HUES48 (cell line): ENCODE data around the gene HOXD3.

Experiments
- H3K27ac ChIP-seq: one replicate; pipeline ENCODE4 v1.7.0; 2013; ENCODE audit warnings: low read depth, low read length, inconsistent platforms
- H3K27me3 ChIP-seq: 2 replicates; pipeline ENCODE4 v1.6.1; 2013; ENCODE audit warnings: mild to moderate bottlenecking, low read length; ENCODE audit not compliant: control insufficient read depth, insufficient read depth
- H3K36me3 ChIP-seq: 2 replicates; pipeline ENCODE4 v1.6.1; 2013; ENCODE audit warnings: low read length; ENCODE audit not compliant: control insufficient read depth, insufficient read depth
- H3K4me1 ChIP-seq: 2 replicates; pipeline ENCODE4 v1.6.1; 2013; ENCODE audit warnings: mild to moderate bottlenecking, low read length; ENCODE audit not compliant: control insufficient read depth, insufficient read depth
- H3K4me3 ChIP-seq: 2 replicates; pipeline ENCODE4 v1.5.1; 2013; ENCODE audit warnings: mild to moderate bottlenecking, low read depth, low read length
- H3K9ac ChIP-seq: 2 replicates; pipeline ENCODE4 v1.6.1; 2013; ENCODE audit warnings: mild to moderate bottlenecking, low read depth, low read length, moderate library complexity
- H3K9me3 ChIP-seq: 2 replicates; pipeline ENCODE4 v1.6.1; 2013; ENCODE audit warnings: low read length; ENCODE audit not compliant: control insufficient read depth, insufficient read depth

The HOXD3 gene

DNA sequence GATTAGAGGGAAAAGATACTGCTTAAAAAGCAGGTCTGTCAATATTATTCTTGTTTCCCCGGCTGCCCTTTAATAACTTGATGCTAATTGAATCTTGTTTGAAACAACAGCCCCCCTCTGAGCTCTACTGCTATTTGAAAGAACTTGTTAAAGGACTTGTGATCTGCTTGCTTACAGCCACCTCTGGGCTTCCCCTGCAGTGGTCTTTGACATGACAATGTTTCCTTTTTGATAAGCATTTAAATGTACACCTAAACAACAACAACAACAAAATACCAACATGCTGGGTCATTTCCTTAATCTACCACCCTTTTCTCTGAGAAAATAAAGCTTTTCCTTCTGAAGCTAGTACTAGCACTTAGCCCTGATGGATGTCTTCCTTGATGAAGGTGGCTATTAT lies 35.2 kb downstream of the HOXD3 start:
- Histone ChIP-seq H3K36me3 (no peaks in the 10 kb centered on the region), H3K9me3 (no peaks in the 10 kb centered on the region), H3K4me3 (no peak overlapping the region), H3K4me1 (peaks cover 34% of the 10 kb centered on the region), H3K27ac (no peak overlapping the region), H3K9ac (no peak overlapping the region), H3K27me3 (peaks cover 96% of the 10 kb centered on the region)

- Histone ChIP-seq H3K36me3 (no peaks in the 10 kb centered on the region), H3K4me3 (no peak overlapping the region), H3K27me3 (peaks cover 96% of the 10 kb centered on the region), H3K4me1 (peaks cover 27% of the 10 kb centered on the region), H3K9me3 (no peaks in the 10 kb centered on the region), H3K27ac (no peak overlapping the region), H3K9ac (no peak overlapping the region)
These were observed 35.9 kb downstream of the HOXD3 start for GRCh38 chr2:176193048-176193447.

GRCh38 chr2:176199902-176200301 lies 42.8 kb downstream of the HOXD3 start:
- Histone ChIP-seq H3K4me1 (no peaks in the 10 kb centered on the region), H3K4me3 (no peak overlapping the region), H3K27me3 (peaks cover 39% of the 10 kb centered on the region), H3K9ac (no peak overlapping the region), H3K36me3 (no peaks in the 10 kb centered on the region), H3K27ac (no peak overlapping the region), H3K9me3 (no peaks in the 10 kb centered on the region)

DNA sequence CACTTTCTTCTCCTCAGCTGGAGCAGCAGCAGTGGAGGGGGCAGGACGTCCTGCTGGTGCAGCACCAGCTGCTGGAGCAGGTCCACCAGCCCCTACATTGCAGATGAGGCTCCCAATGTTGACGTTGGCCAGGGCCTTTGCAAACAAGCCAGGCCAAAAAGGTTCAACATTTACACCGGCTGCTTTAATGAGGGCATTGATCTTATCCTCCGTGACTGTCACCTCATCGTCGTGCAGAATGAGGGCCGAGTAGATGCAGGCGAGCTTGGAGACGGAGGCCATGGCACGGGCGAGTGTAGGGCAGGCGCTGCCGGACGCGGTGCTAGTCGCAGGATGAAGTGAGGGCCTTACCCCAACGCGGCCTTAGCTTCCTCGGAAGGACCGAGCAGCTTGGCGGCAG lies 43.9 kb downstream of the HOXD3 start:
- Histone ChIP-seq H3K9me3 (no peaks in the 10 kb centered on the region), H3K36me3 (no peaks in the 10 kb centered on the region), H3K4me1 (no peaks in the 10 kb centered on the region), H3K9ac (no peak overlapping the region), H3K27ac (no peak overlapping the region), H3K27me3 (peaks cover 28% of the 10 kb centered on the region), H3K4me3 (no peak overlapping the region)

DNA sequence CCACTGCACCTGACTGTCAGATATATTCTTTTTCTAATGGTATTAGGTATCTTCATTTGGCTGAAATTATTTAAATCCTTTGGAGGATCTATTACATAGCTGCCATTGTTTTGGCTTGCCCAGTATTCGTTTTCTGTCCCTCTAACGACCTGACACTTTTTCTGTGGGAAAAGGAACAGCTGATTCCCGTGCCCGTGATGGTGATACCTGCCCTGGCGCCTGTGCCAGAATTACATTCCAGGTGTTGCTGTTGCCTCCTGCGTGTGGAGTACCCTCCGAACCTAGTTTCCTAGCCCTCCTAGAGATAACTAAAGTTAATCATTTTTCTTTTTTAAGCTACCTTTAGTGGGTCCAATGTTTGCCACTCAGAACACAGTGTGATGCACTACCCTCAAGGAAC lies 45.4 kb downstream of the HOXD3 start:
- H3K9ac ChIP-seq = no peak overlapping the region
- peaks cover 17% of the 10 kb centered on the region for H3K27me3 ChIP-seq

DNA sequence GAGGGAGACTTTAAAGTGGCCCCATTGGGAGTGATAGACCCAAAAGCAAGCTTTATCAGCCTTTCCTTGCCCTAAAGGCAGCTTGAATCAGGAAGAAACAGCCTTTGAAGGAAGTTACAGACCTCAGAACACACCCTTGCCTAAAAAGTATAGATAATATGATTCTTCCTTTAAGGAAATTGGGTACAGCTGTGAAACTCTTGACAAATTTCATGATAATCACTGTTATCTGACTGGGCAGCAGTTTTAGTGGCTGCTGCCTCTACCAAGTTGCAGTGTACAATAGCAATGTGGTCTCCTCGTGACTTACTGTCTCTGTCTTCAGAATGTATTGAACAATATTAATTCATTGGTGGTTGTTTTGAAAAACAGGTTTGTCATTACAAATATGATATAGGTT lies 48.0 kb downstream of the HOXD3 start:
- no peaks in the 10 kb centered on the region for H3K9me3 ChIP-seq
- H3K4me3 ChIP-seq = no peak overlapping the region
- no peak overlapping the region for H3K9ac ChIP-seq
- no peaks in the 10 kb centered on the region for H3K36me3 ChIP-seq
- H3K27me3 ChIP-seq = peaks cover 9% of the 10 kb centered on the region; the same call in 1 of the 2 replicates
- H3K27ac ChIP-seq = no peak overlapping the region
- H3K4me1 ChIP-seq = no peaks in the 10 kb centered on the region

More for the DNA sequence above, 45.4 kb downstream of the HOXD3 start:
- no peaks in the 10 kb centered on the region for H3K4me1 ChIP-seq
- no peak overlapping the region for H3K27ac ChIP-seq
- H3K4me3 ChIP-seq = no peak overlapping the region
- no peaks in the 10 kb centered on the region for H3K9me3 ChIP-seq
- no peaks in the 10 kb centered on the region for H3K36me3 ChIP-seq

- H3K27ac ChIP-seq = no peak overlapping the region
- H3K4me1 ChIP-seq = no peaks in the 10 kb centered on the region
- no peaks in the 10 kb centered on the region for H3K9me3 ChIP-seq
- no peak overlapping the region for H3K9ac ChIP-seq
- H3K4me3 ChIP-seq = no peak overlapping the region
- H3K36me3 ChIP-seq = no peaks in the 10 kb centered on the region
- H3K27me3 ChIP-seq = peaks cover 9% of the 10 kb centered on the region; the same call in 1 of the 2 replicates
These were observed 49.0 kb downstream of the HOXD3 start for GRCh38 chr2:176206136-176206535.

- H3K4me1 ChIP-seq = no peaks in the 10 kb centered on the region
- no peak overlapping the region for H3K9ac ChIP-seq
- no peak overlapping the region for H3K27ac ChIP-seq
- H3K27me3 ChIP-seq = peaks cover 9% of the 10 kb centered on the region; the same call in 1 of the 2 replicates
- no peaks in the 10 kb centered on the region for H3K36me3 ChIP-seq
- H3K9me3 ChIP-seq = no peaks in the 10 kb centered on the region
- H3K4me3 ChIP-seq = no peak overlapping the region
These were observed 49.6 kb downstream of the HOXD3 start for GRCh38 chr2:176206682-176207081.

- no peaks in the 10 kb centered on the region for H3K27me3 ChIP-seq
- H3K9ac ChIP-seq = no peak overlapping the region
- no peaks in the 10 kb centered on the region for H3K4me1 ChIP-seq
- no peak overlapping the region for H3K27ac ChIP-seq
- H3K36me3 ChIP-seq = no peaks in the 10 kb centered on the region
- no peaks in the 10 kb centered on the region for H3K9me3 ChIP-seq
- H3K4me3 ChIP-seq = no peak overlapping the region
These were observed 54.0 kb downstream of the HOXD3 start for GRCh38 chr2:176211110-176211509.

GRCh38 chr2:176212276-176212675 lies 55.2 kb downstream of the HOXD3 start:
- Histone ChIP-seq H3K9ac (no peak overlapping the region), H3K27ac (no peak overlapping the region), H3K4me3 (no peak overlapping the region), H3K4me1 (no peaks in the 10 kb centered on the region), H3K27me3 (no peaks in the 10 kb centered on the region), H3K9me3 (no peaks in the 10 kb centered on the region), H3K36me3 (no peaks in the 10 kb centered on the region)

DNA sequence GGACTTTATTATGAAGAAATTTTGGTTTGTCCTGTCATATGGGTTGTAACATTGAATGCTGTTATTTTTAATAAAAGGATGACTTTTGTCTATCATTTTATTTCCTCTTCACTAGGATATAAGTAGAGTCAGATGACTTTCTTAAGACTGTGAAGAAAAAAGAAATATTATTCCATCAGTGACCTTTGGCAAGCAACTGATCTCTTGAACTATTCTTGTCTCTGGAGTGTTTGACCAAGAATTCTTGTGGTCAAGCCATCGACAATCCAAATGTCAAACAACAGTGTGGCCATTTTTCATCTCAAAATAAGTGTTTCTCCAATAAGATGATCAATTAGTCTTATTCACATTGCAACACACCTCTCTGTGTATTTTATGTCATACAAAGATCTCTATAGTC lies 56.3 kb downstream of the HOXD3 start:
- Histone ChIP-seq H3K27ac (no peak overlapping the region), H3K4me3 (no peak overlapping the region), H3K36me3 (no peaks in the 10 kb centered on the region), H3K9ac (no peak overlapping the region), H3K9me3 (no peaks in the 10 kb centered on the region), H3K27me3 (no peaks in the 10 kb centered on the region), H3K4me1 (no peaks in the 10 kb centered on the region)
